Lower leg skin (tissue), 4 donors: ENCODE measurements around the gene C15orf39. TPM values are rescaled to one million over a fixed set of nuclear protein-coding genes. Genes with fewer than 3 reads are reported as not detected.
"Not testable (repeated sequence)": the region's sequence is repeated elsewhere in the genome, so short reads cannot be mapped to it uniquely, and the experiment has no call there.

Source experiments
- DNase-seq, 2 donors: peaks; one replicate each; pipeline ENCODE4 v3.0.0-alpha.2; 2019; ENCODE audit warnings: low spot score in 2 of 2
- H3K4me3 ChIP-seq: fragments of 200-600 bp; sonication (generic); 2 replicates; pipeline ENCODE4 v1.5.1; 2017; ENCODE audit warnings: mild to moderate bottlenecking, low read depth; ENCODE audit not compliant: poor library complexity, severe bottlenecking
- POLR2A ChIP-seq, 2 donors: fragments of 450-650 bp; IDR thresholded peaks; one replicate each; pipeline ENCODE4 v1.6.1; 2016 to 2017; ENCODE audit warnings: antibody characterized with exemption in 2 of 2, mild to moderate bottlenecking in 1 of 2, moderate library complexity in 1 of 2
- WGBS, 2 donors: methylation state at CpG; one replicate each; pipeline ENCODE4 v1.1.5; 2018; 5-methylcytosine and 5-hydroxymethylcytosine counted together
- intact Hi-C: fragments of 100-400 bp; cut with DNase I; formaldehyde crosslinking; loops from one replicate; pipeline ENCODE4 v1.15.0; 2023; ENCODE audit warnings: low total_unique reads
- total RNA-seq, 4 donors: library from RNA; depleted of rRNA; stranded (reverse); fragments of >200 nt; gene quantifications; one replicate each; pipeline ENCODE4 v1.1.0, GENCODE V29; 2016
- TF ChIP-seq, protein P1 (sequence below), 3 donors: fragments of 450-650 bp; IDR thresholded peaks; one replicate each; pipeline ENCODE4 v1.5.1; 2016; ENCODE audit warnings: antibody characterized with exemption in 3 of 3, mild to moderate bottlenecking in 3 of 3, moderate library complexity in 2 of 3

Gene C15orf39
- total RNA-seq, 4 donors from 2014 or later = 21.9 to 29.3 (median 26.1) TPM

DNA sequence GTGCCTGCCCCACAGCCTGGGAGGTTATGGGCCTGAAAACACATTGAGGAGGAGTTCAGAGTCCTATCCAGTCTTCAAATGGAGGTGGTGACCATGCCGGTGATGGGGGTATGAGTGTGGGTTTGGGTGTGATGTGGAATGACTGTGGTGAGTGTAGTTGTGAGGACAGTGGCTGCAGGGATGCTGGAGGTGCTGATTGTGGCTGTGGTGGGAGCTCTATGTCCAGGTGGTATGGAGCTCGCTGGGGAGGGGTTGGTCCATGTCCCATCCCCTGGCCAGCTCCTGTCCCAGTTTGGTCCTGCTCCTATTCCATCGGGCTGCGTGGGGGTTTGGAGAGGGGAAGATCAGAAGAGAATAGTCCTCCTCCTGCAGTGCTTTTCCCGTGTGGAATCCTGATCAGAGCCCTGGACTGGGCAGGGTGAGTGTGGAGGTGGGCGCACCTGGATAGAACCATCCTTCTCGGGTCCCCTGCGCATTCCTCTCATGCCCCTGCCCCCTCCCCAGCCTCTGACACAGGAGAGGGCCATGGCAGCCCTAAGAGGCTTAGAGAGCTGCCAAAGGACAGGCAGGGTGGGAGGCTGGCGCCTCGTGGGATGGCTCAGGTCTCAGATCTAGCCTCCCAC is 33.5 kb downstream of the C15orf39 start:
- 84 to 90% methylated on average over 6 to 10 of the region's 10 CpGs for WGBS, 2 donors
- no peak overlapping the region for H3K4me3 ChIP-seq
- TF ChIP-seq POLR2A (IDR thresholded peaks at IDR 0.05) = no peak
- TF ChIP-seq, protein P1, sequence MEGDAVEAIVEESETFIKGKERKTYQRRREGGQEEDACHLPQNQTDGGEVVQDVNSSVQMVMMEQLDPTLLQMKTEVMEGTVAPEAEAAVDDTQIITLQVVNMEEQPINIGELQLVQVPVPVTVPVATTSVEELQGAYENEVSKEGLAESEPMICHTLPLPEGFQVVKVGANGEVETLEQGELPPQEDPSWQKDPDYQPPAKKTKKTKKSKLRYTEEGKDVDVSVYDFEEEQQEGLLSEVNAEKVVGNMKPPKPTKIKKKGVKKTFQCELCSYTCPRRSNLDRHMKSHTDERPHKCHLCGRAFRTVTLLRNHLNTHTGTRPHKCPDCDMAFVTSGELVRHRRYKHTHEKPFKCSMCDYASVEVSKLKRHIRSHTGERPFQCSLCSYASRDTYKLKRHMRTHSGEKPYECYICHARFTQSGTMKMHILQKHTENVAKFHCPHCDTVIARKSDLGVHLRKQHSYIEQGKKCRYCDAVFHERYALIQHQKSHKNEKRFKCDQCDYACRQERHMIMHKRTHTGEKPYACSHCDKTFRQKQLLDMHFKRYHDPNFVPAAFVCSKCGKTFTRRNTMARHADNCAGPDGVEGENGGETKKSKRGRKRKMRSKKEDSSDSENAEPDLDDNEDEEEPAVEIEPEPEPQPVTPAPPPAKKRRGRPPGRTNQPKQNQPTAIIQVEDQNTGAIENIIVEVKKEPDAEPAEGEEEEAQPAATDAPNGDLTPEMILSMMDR (IDR thresholded peaks at IDR 0.05) = no peak
- DNase-seq = peak in 1 of 2 donors; percentile 58
- intact Hi-C loops = no loop called here

DNA sequence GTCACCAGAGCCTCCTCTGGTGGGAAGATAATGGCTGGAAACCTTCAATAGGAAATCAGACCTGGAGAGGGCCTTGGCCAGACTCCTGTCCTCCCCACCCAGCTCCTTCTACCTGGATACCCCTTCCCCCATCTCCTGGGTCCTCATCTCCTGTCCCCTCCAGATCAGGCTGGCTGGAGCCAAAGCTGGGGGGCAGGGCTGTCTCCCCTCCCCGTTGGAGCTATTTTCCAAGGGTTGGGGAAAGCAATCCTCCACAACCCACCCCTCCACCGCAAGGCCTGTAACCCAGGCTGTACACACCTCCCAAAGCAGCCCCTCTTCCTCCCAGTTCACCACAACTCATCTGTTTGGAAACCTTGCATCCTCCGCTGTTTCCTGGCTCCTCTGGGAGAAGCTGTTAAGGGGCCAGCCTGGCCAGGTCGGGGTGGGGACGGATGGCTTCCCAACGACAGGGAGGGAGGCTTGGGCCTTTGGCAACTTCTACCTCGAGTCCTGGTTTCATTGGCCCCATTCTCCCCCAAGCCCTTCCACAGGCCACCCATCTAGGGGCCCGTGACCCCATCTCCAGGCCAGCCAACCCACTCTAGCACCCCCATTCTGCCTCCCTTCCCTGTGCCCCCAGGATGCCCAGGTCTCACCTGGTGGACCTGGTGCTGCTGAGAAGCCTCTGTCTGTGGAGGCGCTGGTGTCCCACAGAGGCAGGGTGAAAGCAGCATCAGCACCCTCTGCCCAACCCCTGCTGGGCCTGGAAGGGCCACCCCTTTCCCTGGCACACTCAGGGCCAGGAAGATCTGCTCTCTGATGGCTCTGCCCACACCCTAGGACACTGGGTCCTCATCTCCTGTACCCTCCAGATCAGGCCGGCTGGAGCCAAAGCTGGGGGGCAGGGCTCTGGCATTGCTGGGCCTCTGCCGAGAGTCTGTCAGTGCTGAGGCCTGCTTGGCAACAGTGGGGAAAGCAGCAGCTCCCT is 34.4 kb downstream of the C15orf39 start:
- DNase-seq = peak in 1 of 2 donors; percentile 65
- TF ChIP-seq, protein P1 (IDR thresholded peaks at IDR 0.05) = no peak
- TF ChIP-seq POLR2A (IDR thresholded peaks at IDR 0.05) = no peak
- intact Hi-C loops = no loop called here
- 86 to 89% methylated on average over 11 of the region's 11 CpGs for WGBS, 2 donors
- H3K4me3 ChIP-seq = no peak overlapping the region

DNA sequence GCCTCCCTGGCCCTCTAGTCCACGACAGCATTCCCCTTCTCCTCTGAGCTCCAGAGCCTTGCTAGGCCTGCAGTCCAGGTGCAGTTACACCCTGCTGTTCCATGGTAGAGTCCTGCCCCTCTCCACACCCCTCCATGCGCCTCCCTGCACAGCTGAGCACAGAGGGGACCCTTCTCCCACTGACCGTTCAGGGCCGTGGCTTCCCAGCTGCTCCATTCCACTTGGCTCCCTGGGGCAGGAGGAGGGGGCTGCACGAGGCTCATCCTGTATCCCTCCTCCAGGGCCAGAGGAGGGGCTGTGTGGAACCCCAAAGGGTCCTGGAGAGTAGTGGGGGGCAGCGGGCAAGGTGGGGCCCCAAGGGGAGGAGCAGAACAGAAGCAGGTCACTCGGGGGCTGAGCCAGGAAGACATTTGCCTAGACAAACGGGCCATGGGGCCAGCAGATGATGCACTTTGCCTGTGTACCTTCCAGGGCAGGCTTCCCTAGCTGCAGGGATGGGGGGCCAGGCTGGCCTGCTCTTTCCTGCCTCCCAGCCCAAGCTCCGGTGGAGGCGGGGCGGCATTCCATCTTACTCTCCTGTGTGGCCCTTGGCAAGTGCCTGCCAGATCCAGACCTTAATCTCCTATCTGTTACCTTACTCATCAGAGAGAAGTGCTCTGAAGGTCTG is 35.8 kb downstream of the C15orf39 start:
- intact Hi-C loops = no loop called here
- DNase-seq = peak in 1 of 2 donors; percentile 78
- H3K4me3 ChIP-seq = no peak overlapping the region
- WGBS, 2 donors = 76 to 80% methylated on average over 9 to 11 of the region's 11 CpGs
- TF ChIP-seq, protein P1 (IDR thresholded peaks at IDR 0.05) = no peak
- no peak for TF ChIP-seq POLR2A (IDR thresholded peaks at IDR 0.05)

DNA sequence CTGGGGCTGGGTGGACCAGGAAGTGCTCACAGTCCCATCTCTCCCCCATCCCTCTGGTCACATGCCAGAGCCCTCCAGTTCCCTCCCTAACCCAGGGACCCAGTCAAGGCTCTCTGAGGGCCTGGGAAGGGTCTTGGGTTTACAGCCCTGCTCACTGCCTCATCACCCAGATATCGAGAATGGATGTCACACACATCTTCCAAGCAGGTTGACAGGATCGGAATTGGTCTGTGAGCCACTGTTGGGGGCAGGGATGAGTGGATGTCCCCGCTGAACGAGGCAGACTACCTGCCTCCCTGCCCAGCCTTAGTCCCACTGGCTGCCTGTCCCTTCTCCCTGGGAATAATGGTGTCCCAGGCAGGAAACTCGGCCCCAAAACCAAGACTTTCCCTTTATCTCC is 36.5 kb downstream of the C15orf39 start:
- WGBS, 2 donors = 84 to 90% methylated on average over 5 of the region's 5 CpGs
- TF ChIP-seq POLR2A (IDR thresholded peaks at IDR 0.05) = no peak
- TF ChIP-seq, protein P1 (IDR thresholded peaks at IDR 0.05) = no peak
- DNase-seq = peak in 1 of 2 donors; percentile 57
- intact Hi-C loops = no loop called here
- H3K4me3 ChIP-seq = no peak overlapping the region

DNA sequence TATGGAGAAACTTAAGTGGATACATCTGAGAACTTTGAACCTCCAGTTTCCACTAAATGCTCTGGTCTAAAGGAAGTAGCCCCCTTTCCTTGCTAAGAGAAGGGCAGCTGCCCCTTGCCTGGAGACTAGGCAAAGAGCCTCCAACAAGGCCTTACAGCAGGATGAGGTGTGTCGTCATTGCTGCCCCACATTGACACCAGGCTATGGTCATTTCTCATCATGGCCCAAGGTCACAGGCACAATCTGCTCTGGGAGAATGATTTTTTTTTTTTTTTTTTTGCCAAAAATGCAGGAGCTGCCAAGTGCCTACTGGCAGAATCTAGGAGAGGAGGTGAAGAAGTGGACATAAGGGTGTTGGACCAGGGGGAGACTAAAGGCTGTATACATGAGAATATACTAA is 44.1 kb downstream of the C15orf39 start:
- 77 to 100% methylated on average over 1 of the region's 1 CpG for WGBS, 2 donors
- H3K4me3 ChIP-seq, intact Hi-C loops: not testable (repeated sequence)
- DNase-seq = peak in 1 of 2 donors; percentile 12

DNA sequence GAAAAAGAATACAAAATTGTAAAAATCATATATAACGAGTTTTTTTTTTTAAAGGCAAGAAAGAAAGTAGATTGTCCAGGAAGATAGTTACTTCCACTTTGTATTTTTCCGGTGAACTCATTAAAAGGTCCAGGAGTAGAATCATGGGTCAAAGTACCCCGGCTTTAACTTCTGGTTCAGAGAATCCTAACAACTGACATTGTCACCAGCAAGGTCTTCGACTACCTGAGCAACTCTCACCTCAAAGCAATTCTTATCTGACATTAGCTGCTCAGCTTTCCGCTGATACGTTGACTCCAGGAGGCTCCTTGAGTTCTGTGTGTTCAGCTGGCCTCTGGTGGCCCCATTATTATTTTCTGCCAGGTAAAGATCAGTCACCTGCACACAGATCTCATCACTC is 47.3 kb downstream of the C15orf39 start:
- intact Hi-C loops, DNase-seq, H3K4me3 ChIP-seq: not testable (repeated sequence)
- 73 to 83% methylated on average over 6 of the region's 6 CpGs for WGBS, 2 donors
